BLaER1 (cell line): ENCODE measurements around the gene STAM.
A peak's percentile ranks its signal among the peaks of the same experiment; 100 is the strongest.
"Not testable (repeated sequence)": the region's sequence is repeated elsewhere in the genome, so short reads cannot be mapped to it uniquely, and the experiment has no call there.

Source experiments
- H3K27ac ChIP-seq: shearing (Covaris generic); formaldehyde crosslinking; 2 replicates; pipeline ENCODE4 v1.8.1; 2022
- H3K27me3 ChIP-seq: shearing (Covaris generic); formaldehyde crosslinking; 2 replicates; pipeline ENCODE4 v1.8.1; 2022
- H3K36me3 ChIP-seq: shearing (Covaris generic); formaldehyde crosslinking; 2 replicates; pipeline ENCODE4 v1.8.1; 2022
- H3K4me1 ChIP-seq: shearing (Covaris generic); formaldehyde crosslinking; 2 replicates; pipeline ENCODE4 v1.8.1; 2022
- H3K4me2 ChIP-seq: shearing (Covaris generic); formaldehyde crosslinking; 2 replicates; pipeline ENCODE4 v1.8.1; 2022
- H3K4me3 ChIP-seq: shearing (Covaris generic); formaldehyde crosslinking; 2 replicates; pipeline ENCODE4 v1.8.1; 2022
- H3K9ac ChIP-seq: shearing (Covaris generic); formaldehyde crosslinking; 2 replicates; pipeline ENCODE4 v1.8.1; 2022
- H3K9me3 ChIP-seq: shearing (Covaris generic); formaldehyde crosslinking; 2 replicates; pipeline ENCODE4 v1.8.1; 2022
- H4K20me1 ChIP-seq: shearing (Covaris generic); formaldehyde crosslinking; 2 replicates; pipeline ENCODE4 v1.8.1; 2022
- Cebpa-rat ChIP-seq: shearing (Covaris generic); IDR thresholded peaks from 2 replicates; pipeline ENCODE4 v1.8.1; 2022

The STAM gene

DNA sequence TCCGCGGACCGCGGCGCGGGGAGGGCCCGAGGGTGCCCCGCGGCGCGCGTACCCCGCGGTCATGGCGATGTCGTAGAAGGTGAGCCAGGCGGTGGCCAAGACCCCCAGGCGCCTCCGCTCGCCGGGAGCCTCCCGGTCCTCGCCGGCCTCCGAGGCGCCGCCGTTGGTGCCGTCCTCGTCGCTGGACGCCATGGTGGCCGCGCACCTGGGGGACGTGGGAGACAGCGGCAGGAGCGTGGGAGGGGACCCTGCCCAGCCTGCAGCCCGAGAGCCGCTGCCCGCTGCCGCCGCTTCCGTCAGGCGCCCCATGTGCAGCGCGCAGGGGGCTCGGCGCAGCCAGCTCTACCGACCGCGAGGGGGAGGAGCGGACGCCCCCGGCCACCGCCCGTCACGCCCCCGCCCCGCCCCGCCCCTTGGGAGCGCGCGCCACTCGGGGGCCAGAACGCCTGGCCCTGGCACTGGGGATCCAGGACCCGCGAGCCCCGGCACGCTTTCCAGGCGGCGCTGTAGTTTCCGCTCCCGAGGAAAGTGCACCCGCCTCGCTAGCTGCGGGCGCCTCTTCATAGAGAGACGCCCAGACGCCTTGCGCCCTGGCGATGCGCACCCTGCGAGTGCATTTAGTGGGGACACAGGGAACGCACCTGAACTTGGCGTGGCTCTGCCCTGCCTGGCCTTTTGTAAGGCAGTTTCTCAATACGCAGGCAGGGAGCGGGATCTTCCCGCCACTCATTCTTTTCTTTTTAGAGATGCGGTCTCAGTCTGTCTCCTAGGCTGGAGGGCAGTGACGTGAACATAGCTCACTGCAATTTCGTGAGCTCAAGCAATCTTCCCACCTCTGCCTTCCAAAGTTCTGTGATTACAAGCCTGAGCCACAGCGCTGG is 26.7 kb upstream of the STAM start, which contains the start of gene HACD1:
Gene HACD1 (minus strand): TSS at position 344 of the 881 bp plus-strand sequence. CDS start 35 bp downstream, at position 309.
- Histone ChIP-seq H3K27me3 (no peaks in the 10 kb centered on the region), H3K4me2 (peak within 1 kb of the TSS; percentile 85), H3K4me1 (peaks cover 48% of the 10 kb centered on the region), H3K9me3 (no peaks in the 10 kb centered on the region; the same call in none of the 2 replicates), H3K27ac (peak within 1 kb of the TSS; percentile 88), H3K4me3 (peak within 1 kb of the TSS; percentile 89), H3K9ac (peak within 1 kb of the TSS; percentile 86), H4K20me1 (0 out of 2 replicates have a peak, but pooled peaks cover 6% of the 10 kb centered on the region), H3K36me3 (peaks cover 35% of the 10 kb centered on the region)
- no peak for TF ChIP-seq Cebpa-rat

DNA sequence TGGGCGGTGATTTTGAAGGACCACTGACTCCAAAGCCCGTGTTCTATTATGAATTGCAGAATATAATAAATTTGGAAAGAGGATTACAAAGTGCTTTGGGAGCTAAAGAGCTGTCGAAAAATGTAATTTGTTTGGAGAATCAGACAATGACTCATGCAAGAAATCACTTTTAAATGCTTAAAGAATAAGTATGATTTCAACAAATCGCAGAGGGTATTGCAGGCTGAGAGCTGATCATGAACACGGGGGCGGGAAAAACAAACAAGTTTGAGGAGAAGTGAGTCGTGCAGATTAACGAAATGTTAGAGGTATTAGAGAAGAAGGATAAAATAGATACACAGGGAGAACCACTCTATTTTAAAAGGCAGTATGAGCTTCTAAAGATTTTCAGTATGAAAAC is 21.9 kb upstream of the STAM start:
- TF ChIP-seq Cebpa-rat: no peak
- Histone ChIP-seq H3K4me2 (no peak overlapping the region), H3K36me3 (no peaks in the 10 kb centered on the region), H4K20me1 (no peaks in the 10 kb centered on the region), H3K27me3 (no peaks in the 10 kb centered on the region), H3K27ac (no peak overlapping the region), H3K4me3 (no peak overlapping the region), H3K9ac (no peak overlapping the region), H3K9me3 (no peaks in the 10 kb centered on the region; the same call in 1 of the 2 replicates), H3K4me1 (peaks cover 14% of the 10 kb centered on the region)

DNA sequence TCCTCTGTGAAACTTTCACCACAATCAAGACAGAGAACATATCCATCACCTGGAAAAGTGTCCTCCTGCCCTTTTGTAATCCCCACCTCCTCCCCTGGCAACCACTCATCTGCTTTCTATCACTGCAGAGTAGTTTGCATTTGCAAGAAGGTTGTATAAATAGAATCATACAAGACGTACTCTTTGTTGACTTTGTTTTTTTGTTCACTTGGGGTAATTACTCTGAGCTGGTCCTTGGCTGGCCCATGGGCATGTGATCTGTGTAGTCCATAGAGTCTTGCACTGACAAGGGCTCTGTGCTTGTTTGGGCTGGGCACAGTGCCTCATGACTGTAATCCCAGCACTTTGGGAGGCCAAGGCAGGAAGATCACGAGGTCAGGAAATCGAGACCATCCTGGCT is 19.0 kb upstream of the STAM start:
- no peak overlapping the region for H3K27ac ChIP-seq
- H3K4me1 ChIP-seq: no peaks in the 10 kb centered on the region
- no peak for TF ChIP-seq Cebpa-rat
- H3K9ac ChIP-seq: no peak overlapping the region
- no peaks in the 10 kb centered on the region for H4K20me1 ChIP-seq
- no peak overlapping the region for H3K4me2 ChIP-seq
- peaks cover 3% of the 10 kb centered on the region for H3K9me3 ChIP-seq
- no peak overlapping the region for H3K4me3 ChIP-seq
- no peaks in the 10 kb centered on the region for H3K36me3 ChIP-seq
- no peaks in the 10 kb centered on the region for H3K27me3 ChIP-seq

DNA sequence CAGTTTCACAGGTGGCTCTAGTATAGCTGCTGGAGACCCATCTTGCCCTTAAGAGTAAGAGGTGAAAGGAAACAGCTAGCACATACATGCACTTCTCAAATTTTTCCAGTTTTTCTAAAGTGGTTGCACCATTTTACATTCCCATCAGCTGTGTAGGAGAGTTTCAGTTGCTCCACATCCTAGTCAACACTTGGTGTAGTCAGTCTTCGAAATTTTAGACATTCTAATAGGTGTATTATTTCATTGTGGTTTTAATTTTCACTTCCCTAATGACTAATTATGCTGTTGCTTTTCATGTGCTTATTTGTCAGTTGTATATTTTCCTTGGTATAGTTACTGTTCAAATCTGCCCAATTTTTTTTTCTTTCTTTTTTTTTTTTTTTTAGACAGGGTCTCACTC is 17.3 kb upstream of the STAM start:
- Histone ChIP-seq H3K4me1 (no peaks in the 10 kb centered on the region), H3K9ac (no peak overlapping the region), H4K20me1 (no peaks in the 10 kb centered on the region), H3K27me3 (no peaks in the 10 kb centered on the region), H3K36me3 (no peaks in the 10 kb centered on the region), H3K27ac (no peak overlapping the region), H3K4me3 (no peak overlapping the region), H3K9me3 (peaks cover 3% of the 10 kb centered on the region; the same call in 1 of the 2 replicates), H3K4me2 (no peak overlapping the region)
- TF ChIP-seq Cebpa-rat: no peak

DNA sequence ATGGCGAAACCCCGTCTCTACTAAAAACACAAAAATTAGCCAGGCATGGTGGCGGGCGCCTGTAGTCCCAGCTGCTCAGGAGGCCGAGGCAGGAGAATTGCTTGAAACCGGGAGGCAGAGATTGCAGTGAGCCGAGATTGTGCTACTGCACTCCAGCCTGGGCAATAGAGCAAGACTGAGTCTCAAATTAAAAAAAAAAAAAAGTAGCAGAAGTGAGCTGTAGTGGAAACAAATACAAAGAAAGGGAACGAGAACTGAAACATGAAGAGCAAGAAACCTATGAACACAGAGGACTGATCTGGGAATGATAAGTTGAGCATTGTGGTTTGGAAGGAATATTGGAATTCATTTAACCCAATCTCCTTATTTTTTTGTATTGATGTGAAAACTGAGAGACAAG is 11.4 kb upstream of the STAM start:
- H3K9me3 ChIP-seq, H3K27ac ChIP-seq, H3K4me2 ChIP-seq, H3K9ac ChIP-seq, H3K27me3 ChIP-seq, H3K4me3 ChIP-seq, H3K36me3 ChIP-seq, H4K20me1 ChIP-seq, H3K4me1 ChIP-seq: not testable (repeated sequence)

DNA sequence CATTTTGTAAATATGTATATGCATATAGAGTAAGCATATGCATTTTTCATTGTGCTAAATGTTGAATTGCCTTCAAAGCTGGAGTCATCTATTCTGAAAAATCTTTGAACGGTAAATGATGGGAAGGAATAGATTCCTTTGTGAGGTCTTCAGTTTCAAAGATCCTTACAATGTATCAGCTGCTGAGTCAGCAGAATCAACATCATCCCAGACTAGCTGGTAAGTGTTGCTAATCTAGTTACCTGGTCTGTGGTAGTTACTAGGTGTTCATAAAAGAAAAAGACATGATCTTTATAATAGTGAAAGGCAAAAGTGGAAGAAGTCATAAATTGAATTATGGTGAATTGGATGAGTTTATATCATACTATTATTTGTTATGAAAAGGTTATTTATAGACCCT is 10.6 kb upstream of the STAM start:
- Histone ChIP-seq H3K27me3 (no peaks in the 10 kb centered on the region), H3K4me1 (no peaks in the 10 kb centered on the region), H3K9me3 (peaks cover 3% of the 10 kb centered on the region; the same call in 1 of the 2 replicates), H3K27ac (no peak overlapping the region), H4K20me1 (no peaks in the 10 kb centered on the region), H3K9ac (no peak overlapping the region), H3K36me3 (no peaks in the 10 kb centered on the region), H3K4me3 (no peak overlapping the region), H3K4me2 (no peak overlapping the region)
- TF ChIP-seq Cebpa-rat: no peak

DNA sequence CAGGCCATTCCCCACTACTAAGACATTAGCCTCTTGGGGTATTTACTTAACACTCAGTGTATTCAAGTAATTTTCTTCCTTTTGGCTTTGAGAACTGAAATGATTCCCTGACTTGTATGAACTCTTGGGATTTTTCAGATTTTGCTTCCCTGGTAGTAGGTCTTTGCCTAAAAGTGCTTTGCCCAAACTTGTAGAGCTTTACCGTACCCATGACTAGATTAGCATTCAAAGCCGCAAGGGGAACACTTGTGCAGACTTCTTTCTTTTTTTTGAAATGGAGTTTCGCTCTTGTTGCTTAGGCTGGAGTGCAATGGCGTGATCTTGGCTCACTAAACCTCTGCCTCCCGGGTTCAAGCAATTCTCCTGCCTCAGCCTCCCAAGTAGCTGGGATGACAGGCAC is 6.1 kb upstream of the STAM start:
- H3K27me3 ChIP-seq: no peaks in the 10 kb centered on the region
- no peaks in the 10 kb centered on the region for H4K20me1 ChIP-seq
- TF ChIP-seq Cebpa-rat: no peak
- H3K36me3 ChIP-seq: no peaks in the 10 kb centered on the region
- no peak overlapping the region for H3K4me3 ChIP-seq
- no peak overlapping the region for H3K9ac ChIP-seq
- H3K9me3 ChIP-seq: no peaks in the 10 kb centered on the region
- H3K4me2 ChIP-seq: no peak overlapping the region
- peaks cover 15% of the 10 kb centered on the region for H3K4me1 ChIP-seq
- H3K27ac ChIP-seq: no peak overlapping the region

DNA sequence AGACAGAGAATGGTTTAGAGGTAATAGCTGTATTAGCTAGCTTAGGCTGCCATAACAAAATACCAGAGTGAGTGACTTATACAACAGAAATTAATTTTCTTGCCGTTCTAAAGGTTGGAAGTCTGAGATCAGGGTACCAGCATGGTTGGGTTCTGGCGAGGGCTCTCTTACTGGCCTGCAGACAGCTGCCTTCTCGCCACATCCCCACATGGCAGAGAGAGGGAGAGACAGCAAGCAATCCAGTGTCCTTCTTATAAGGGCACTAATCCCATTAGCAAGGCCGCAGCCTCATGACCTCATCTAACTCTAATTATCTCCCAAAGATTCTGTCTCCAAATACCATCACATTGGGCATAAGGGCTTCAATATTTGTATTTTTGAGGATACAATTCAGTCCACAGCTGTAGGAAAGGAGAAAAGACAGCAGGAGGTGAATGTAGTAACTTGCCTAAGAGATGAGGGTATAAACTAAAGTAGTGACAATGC is 3.6 kb upstream of the STAM start:
- Histone ChIP-seq H4K20me1 (peaks cover 11% of the 10 kb centered on the region; the same call in 1 of the 2 replicates), H3K9ac (no peak overlapping the region), H3K36me3 (no peaks in the 10 kb centered on the region), H3K4me2 (no peak overlapping the region), H3K9me3 (no peaks in the 10 kb centered on the region), H3K4me3 (no peak overlapping the region), H3K27me3 (no peaks in the 10 kb centered on the region), H3K27ac (no peak overlapping the region), H3K4me1 (peaks cover 24% of the 10 kb centered on the region)
- TF ChIP-seq Cebpa-rat: no peak

DNA sequence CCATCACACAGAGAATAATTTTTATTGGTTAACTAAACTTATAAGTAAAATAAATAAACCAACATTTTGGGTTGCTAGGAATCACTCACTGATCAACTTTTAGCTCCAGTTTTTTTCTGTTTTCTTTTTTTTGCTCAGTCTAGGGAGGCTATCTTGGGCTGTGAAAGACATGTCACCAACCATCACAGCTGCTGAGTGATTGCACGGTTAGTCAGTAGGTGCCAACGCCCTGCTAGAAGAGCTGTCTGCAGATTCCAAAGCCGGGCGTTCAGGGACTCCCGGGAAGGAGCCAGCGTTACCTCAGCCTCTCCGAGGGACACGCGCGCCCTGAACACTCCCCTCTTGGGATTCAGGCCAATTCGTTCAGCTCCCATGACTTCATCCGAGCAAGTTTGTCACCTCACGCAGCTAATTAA is 604 bp upstream of the STAM start:
- Histone ChIP-seq H3K9ac (peak overlapping the region; percentile 89), H3K27ac (peak overlapping the region; percentile 96), H3K4me1 (peaks cover 35% of the 10 kb centered on the region), H3K4me2 (peak overlapping the region; percentile 87), H3K36me3 (peaks cover 8% of the 10 kb centered on the region), H3K27me3 (no peaks in the 10 kb centered on the region), H3K9me3 (peaks cover 9% of the 10 kb centered on the region), H3K4me3 (peak overlapping the region; percentile 85), H4K20me1 (peaks cover 22% of the 10 kb centered on the region)
- TF ChIP-seq Cebpa-rat: no peak

DNA sequence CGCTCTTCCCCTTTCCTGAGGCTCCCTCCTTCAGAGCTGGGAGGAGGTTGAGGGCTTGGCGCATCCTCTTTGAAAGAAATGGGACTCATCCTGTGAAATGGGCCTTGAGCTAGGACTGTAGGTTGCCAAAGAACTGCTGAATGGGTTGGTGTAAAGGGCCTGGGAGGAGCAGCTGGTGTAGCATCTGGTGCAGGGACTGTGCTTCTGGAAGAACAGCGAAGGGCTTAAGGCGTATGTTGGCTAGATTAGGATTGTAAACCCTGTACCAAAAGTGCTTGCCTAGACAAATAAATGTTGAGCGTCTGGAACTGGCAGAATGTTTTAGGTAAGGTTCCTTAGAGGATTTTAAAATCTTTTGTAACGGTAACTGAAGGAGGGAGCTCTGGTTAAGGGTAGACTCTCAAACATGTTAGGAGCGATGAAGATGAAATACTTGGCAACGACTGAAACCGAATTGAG is 563 bp downstream of the STAM start:
- Histone ChIP-seq H3K4me2 (peak overlapping the region; percentile 86), H3K36me3 (peaks cover 18% of the 10 kb centered on the region), H3K27ac (peak overlapping the region; percentile 96), H3K27me3 (no peaks in the 10 kb centered on the region), H3K9me3 (peaks cover 14% of the 10 kb centered on the region), H4K20me1 (peaks cover 22% of the 10 kb centered on the region), H3K4me1 (peaks cover 35% of the 10 kb centered on the region), H3K9ac (peak overlapping the region; percentile 89), H3K4me3 (peak overlapping the region; percentile 85)
- TF ChIP-seq Cebpa-rat: no peak
